ENCODE data around the gene PDGFA.
"Not testable (repeated sequence)": the region's sequence is repeated elsewhere in the genome, so short reads cannot be mapped to it uniquely, and the experiment has no call there.

- not testable (repeated sequence) for TF ChIP-seq CTCF (conservative IDR thresholded peaks at IDR 0.05; ENCODE audit: low read length); EZH2phosphoT487 (IDR thresholded peaks at IDR 0.05; ENCODE audit: borderline replicate concordance, low read depth, low read length)
Measured at GRCh38 chr7:551615-551970, 31.9 kb upstream of the PDGFA start.
